Measurements from ENCODE around the gene RBM45.

DNA sequence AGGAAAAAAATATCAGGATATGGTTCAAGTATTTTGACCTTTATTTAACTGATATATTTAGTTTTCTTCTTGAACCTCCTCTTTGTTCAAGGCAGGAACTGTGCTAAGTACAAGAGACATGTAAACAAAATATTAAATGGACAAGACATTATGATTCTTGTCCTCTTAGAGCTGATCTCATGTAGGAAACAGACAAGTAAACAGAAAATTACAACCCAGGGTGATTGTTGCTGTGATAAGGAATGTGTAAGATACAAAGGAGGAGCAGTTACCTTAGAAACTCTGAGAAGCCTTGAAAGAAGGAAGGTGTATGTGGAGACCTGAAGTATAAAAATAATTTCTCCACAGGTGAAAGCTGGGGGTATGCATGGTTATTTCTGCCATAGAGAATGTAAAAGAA is 12.9 kb downstream of the RBM45 start:
- TF ChIP-seq POLR2A (IDR thresholded peaks at IDR 0.05) = no peak
- TF ChIP-seq, protein P1, sequence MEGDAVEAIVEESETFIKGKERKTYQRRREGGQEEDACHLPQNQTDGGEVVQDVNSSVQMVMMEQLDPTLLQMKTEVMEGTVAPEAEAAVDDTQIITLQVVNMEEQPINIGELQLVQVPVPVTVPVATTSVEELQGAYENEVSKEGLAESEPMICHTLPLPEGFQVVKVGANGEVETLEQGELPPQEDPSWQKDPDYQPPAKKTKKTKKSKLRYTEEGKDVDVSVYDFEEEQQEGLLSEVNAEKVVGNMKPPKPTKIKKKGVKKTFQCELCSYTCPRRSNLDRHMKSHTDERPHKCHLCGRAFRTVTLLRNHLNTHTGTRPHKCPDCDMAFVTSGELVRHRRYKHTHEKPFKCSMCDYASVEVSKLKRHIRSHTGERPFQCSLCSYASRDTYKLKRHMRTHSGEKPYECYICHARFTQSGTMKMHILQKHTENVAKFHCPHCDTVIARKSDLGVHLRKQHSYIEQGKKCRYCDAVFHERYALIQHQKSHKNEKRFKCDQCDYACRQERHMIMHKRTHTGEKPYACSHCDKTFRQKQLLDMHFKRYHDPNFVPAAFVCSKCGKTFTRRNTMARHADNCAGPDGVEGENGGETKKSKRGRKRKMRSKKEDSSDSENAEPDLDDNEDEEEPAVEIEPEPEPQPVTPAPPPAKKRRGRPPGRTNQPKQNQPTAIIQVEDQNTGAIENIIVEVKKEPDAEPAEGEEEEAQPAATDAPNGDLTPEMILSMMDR (IDR thresholded peaks at IDR 0.05) = no peak
